GM12878 (cell line): Measurements from ENCODE around the gene NRBF2. TPM values are rescaled to one million over a fixed set of nuclear protein-coding genes. Genes with fewer than 3 reads are reported as not detected.

Experiments used
- ATAC-seq: fragments of 200-7000 bp; cut with Tn5 transposase; 3 replicates; pipeline ENCODE4 v1.9.1; 2020; ENCODE audit warnings: mild to moderate bottlenecking, moderate library complexity
- BruUV-seq: library from RNA; stranded (reverse); fragments of 400-500 nt; replicated peaks from 2 replicates; lab custom pipeline; 2021; lab: Mats Ljungman, UMichigan
- CTCF ChIA-PET: fragments of 300-600 bp; sonication (Branson Sonifier 250); formaldehyde crosslinking; extraction: SDS; loops from one replicate; lab custom pipeline; 2021; ENCODE audit warnings: inconsistent platforms; lab: Yijun Ruan, JAX
- POLR2A ChIA-PET: fragments of 350-600 bp; formaldehyde crosslinking; extraction: SDS; loops from one replicate; lab custom pipeline; 2021; ENCODE audit warnings: inconsistent platforms; lab: Charles Lee
- RAD21 ChIA-PET: fragments of 300-600 bp; sonication (Branson Sonifier 250); formaldehyde crosslinking; loops from one replicate; lab custom pipeline; 2023; ENCODE audit warnings: antibody characterized with exemption; ENCODE audit not compliant: unreplicated experiment; lab: Charles Lee
- SMC1A ChIA-PET: fragments of 300-600 bp; sonication (Branson Sonifier 250); formaldehyde crosslinking; loops from one replicate; lab custom pipeline; 2023; ENCODE audit not compliant: unreplicated experiment, uncharacterized antibody; lab: Charles Lee
- DNase-seq: peaks from one replicate; pipeline ENCODE4 v3.0.0-alpha.2; 2011; ENCODE audit warnings: low read depth, low spot score
- FAIRE-seq: peaks from 3 replicates; lab custom pipeline; 2011; peaks lifted over from hg19 to GRCh38; lab: Jason Lieb, UNC
- H2AFZ ChIP-seq: 2 replicates; pipeline ENCODE4 v1.6.0; 2011; ENCODE audit warnings: low read depth, low read length, control low read depth; ENCODE audit not compliant: control insufficient read depth
- H3K27ac ChIP-seq: 2 replicates; pipeline ENCODE4 v1.5.1; 2011; ENCODE audit warnings: control low read depth; ENCODE audit not compliant: control insufficient read depth, insufficient read depth
- H3K27me3 ChIP-seq, 2 experiments: replicated peaks in 1 of 2; 2 replicates each; pipeline versions ENCODE4 v1.6.0 to v1.6.1; 2011; ENCODE audit warnings: low read length in 1 of 2; ENCODE audit not compliant: control insufficient read depth in 2 of 2, insufficient read depth in 2 of 2
- H3K36me3 ChIP-seq, 2 experiments: 2 replicates each; pipeline ENCODE4 v1.5.1; 2011; ENCODE audit warnings: low read length in 1 of 2; ENCODE audit not compliant: control insufficient read depth in 2 of 2, insufficient read depth in 2 of 2
- H3K4me1 ChIP-seq: 2 replicates; pipeline ENCODE4 v1.6.1; 2011; ENCODE audit warnings: mild to moderate bottlenecking, low read length, moderate library complexity, mixed read lengths; ENCODE audit not compliant: control insufficient read depth, insufficient read depth
- H3K4me2 ChIP-seq: 2 replicates; pipeline ENCODE4 v1.6.0; 2011; ENCODE audit warnings: control low read depth; ENCODE audit not compliant: control insufficient read depth, insufficient read depth
- H3K4me3 ChIP-seq: fragments of 200-600 bp; sonication (generic); 2 replicates; pipeline ENCODE4 v1.5.1; 2016
- H3K79me2 ChIP-seq: 2 replicates; pipeline ENCODE4 v1.6.0; 2011; ENCODE audit warnings: low read length; ENCODE audit not compliant: control insufficient read depth, insufficient read depth
- H3K9ac ChIP-seq: 2 replicates; pipeline ENCODE4 v1.8.0; 2011; ENCODE audit warnings: low read length, control low read depth, mixed read lengths; ENCODE audit not compliant: control insufficient read depth, insufficient read depth
- H3K9me3 ChIP-seq: replicated peaks from 3 replicates; pipeline ENCODE4 v1.5.1; 2011; ENCODE audit warnings: mild to moderate bottlenecking, low read length; ENCODE audit not compliant: control insufficient read depth, insufficient read depth
- H4K20me1 ChIP-seq: 2 replicates; pipeline ENCODE4 v1.6.0; 2011; ENCODE audit not compliant: control insufficient read depth, insufficient read depth
- ATF7 ChIP-seq: fragments of 450-650 bp; IDR thresholded peaks from 2 replicates; pipeline ENCODE4 v1.6.1; 2016; ENCODE audit warnings: low read depth, mild to moderate bottlenecking
- BHLHE40 ChIP-seq, 2 experiments: fragments of 450-650 bp in 1 of 2; IDR thresholded peaks; 2 replicates each; pipeline ENCODE4 v1.6.1; 2011 to 2017; ENCODE audit warnings: low read depth in 2 of 2, borderline replicate concordance in 1 of 2, improper control_type of control experiment in 1 of 2, low read length in 1 of 2, mild to moderate bottlenecking in 1 of 2
- BMI1 ChIP-seq: fragments of 450-650 bp; IDR thresholded peaks from 2 replicates; pipeline ENCODE4 v1.6.1; 2016; ENCODE audit warnings: mild to moderate bottlenecking, moderate library complexity, borderline replicate concordance
- BRCA1 ChIP-seq: IDR thresholded peaks from 2 replicates; pipeline ENCODE4 v1.6.1; 2011; ENCODE audit warnings: low read depth, low read length, improper control_type of control experiment
- CEBPZ ChIP-seq: fragments of 150-350 bp; IDR thresholded peaks from 2 replicates; pipeline ENCODE4 v1.6.1; 2016; ENCODE audit warnings: low read depth, low read length
- EED ChIP-seq: sonication (generic); IDR thresholded peaks from 2 replicates; pipeline ENCODE4 v1.6.1; 2016; ENCODE audit warnings: antibody characterized with exemption, low read depth
- FOS ChIP-seq: IDR thresholded peaks from 3 replicates; pipeline ENCODE4 v1.6.1; 2011; ENCODE audit warnings: borderline replicate concordance; ENCODE audit not compliant: insufficient read length; ENCODE audit errors: extremely low read depth
- GABPA ChIP-seq: IDR thresholded peaks from 2 replicates; pipeline ENCODE4 v1.6.1; 2014; ENCODE audit warnings: antibody characterized with exemption, low read depth, mild to moderate bottlenecking, inconsistent platforms
- HDGF ChIP-seq: fragments of 450-650 bp; IDR thresholded peaks from 2 replicates; pipeline ENCODE4 v1.6.1; 2016; ENCODE audit warnings: antibody characterized with exemption
- IKZF1 ChIP-seq: fragments of 450-650 bp; conservative IDR thresholded peaks from 2 replicates; pipeline ENCODE4 v1.6.1; 2017; ENCODE audit warnings: antibody characterized with exemption, mild to moderate bottlenecking
- IKZF2 ChIP-seq, 2 experiments: fragments of 450-650 bp; IDR thresholded peaks; 2 replicates each; pipeline ENCODE4 v1.6.1; 2017; ENCODE audit warnings: mild to moderate bottlenecking in 2 of 2, moderate library complexity in 2 of 2
- KAT2A ChIP-seq: conservative IDR thresholded peaks from 2 replicates; pipeline ENCODE4 v1.6.1; 2011; ENCODE audit warnings: low read depth, low read length; ENCODE audit not compliant: control insufficient read depth
- MEF2B ChIP-seq: fragments of 450-650 bp; IDR thresholded peaks from 2 replicates; pipeline ENCODE4 v1.6.1; 2018; ENCODE audit warnings: mild to moderate bottlenecking, moderate library complexity; ENCODE audit not compliant: partially characterized antibody, poor library complexity, severe bottlenecking
- MTA2 ChIP-seq: fragments of 450-650 bp; IDR thresholded peaks from 2 replicates; pipeline ENCODE4 v1.6.1; 2016; ENCODE audit warnings: low read depth, mild to moderate bottlenecking, moderate library complexity
- NBN ChIP-seq: fragments of 450-650 bp; IDR thresholded peaks from 2 replicates; pipeline ENCODE4 v1.6.1; 2016
- NFYA ChIP-seq: IDR thresholded peaks from 2 replicates; pipeline ENCODE4 v1.6.1; 2011; ENCODE audit warnings: low read depth, mild to moderate bottlenecking, low read length, improper control_type of control experiment, borderline replicate concordance
- POLR2A ChIP-seq: IDR thresholded peaks from 2 replicates; pipeline ENCODE4 v1.6.1; 2011; ENCODE audit warnings: low read depth, mild to moderate bottlenecking, low read length
- POLR2AphosphoS5 ChIP-seq: IDR thresholded peaks from 2 replicates; pipeline ENCODE4 v1.6.1; 2011; ENCODE audit warnings: mild to moderate bottlenecking, low read length, inconsistent platforms
- SMC3 ChIP-seq: IDR thresholded peaks from 2 replicates; pipeline ENCODE4 v1.6.1; 2011; ENCODE audit warnings: low read length, improper control_type of control experiment, borderline replicate concordance
- in situ Hi-C: fragments of 300-500 bp; cut with MboI; formaldehyde crosslinking; loops from 9 replicates; pipeline ENCODE4 v1.14.3; 2018; ENCODE audit warnings: mixed read lengths
- intact Hi-C: fragments of 100-400 bp; cut with micrococcal nuclease; formaldehyde crosslinking; loops from one replicate; pipeline ENCODE4 v1.14.2; 2022; ENCODE audit not compliant: unreplicated experiment
- polyA plus RNA-seq, 11 experiments: library from polyadenylated mRNA; depleted of rRNA in 4 of 11; unstranded in 6 of 11; stranded (reverse) in 5 of 11; fragments of >200 nt; fragmentation: Nextera tagmentation in 4 of 11; fragmentation: Illumina TruSeq in 1 of 11; extraction: Ambion mirVana in 4 of 11; extraction: Trizol in 1 of 11; gene quantifications; 1 replicate in 1 of 11; 2 replicates in 10 of 11; pipeline versions ENCODE4 v1.2.1 to v1.2.3, GENCODE V29; 2011 to 2016; ENCODE audit warnings: inconsistent platforms in 2 of 11, missing spikeins in 2 of 11, low read depth in 1 of 11
- total RNA-seq, 4 experiments: library from RNA; depleted of rRNA in 3 of 4; stranded (reverse); fragments of >200 nt in 3 of 4; fragmentation: Illumina TruSeq in 1 of 4; extraction: Trizol in 1 of 4; gene quantifications; 2 replicates each; pipeline versions ENCODE4 v1.2.1 to v1.2.3, GENCODE V29; 2013 to 2021

NRBF2 gene
- total and polyA plus RNA-seq, 10 of the 15 experiments (the other 5 are each of a cell fraction or from before 2014, with no cell fraction given) = 17.8 to 39.8 (median 27.7) TPM

GRCh38 chr10:63119041-63119440 is 14.1 kb upstream of the NRBF2 start:
- H3K4me1 ChIP-seq = no peaks in the 10 kb centered on the region
- SMC1A ChIA-PET = interaction anchor here (1.2 kb wide), 1 partner anchor 39 kb away, joined by 3 read pairs; no protein-coding TSS in a partner anchor
- H4K20me1 ChIP-seq = no peaks in the 10 kb centered on the region
- no peak overlapping the region for H2AFZ ChIP-seq
- intact Hi-C loops (no loop called here), in situ Hi-C loops (no loop called here)
- no peaks in the 10 kb centered on the region for H3K36me3 ChIP-seq
- H3K27me3 ChIP-seq = no peaks in the 10 kb centered on the region
- no peak for DNase-seq
- POLR2A ChIA-PET = interaction anchor here (1.1 kb wide), 1 partner anchor 15 kb away, joined by 6 read pairs; no protein-coding TSS in a partner anchor
- no TSS peak for BruUV-seq
- no peak for FAIRE-seq
- ATAC-seq = no peak
- H3K79me2 ChIP-seq = no peaks in the 10 kb centered on the region
- RAD21 ChIA-PET = no interaction called here
- H3K9me3 ChIP-seq = no peaks in the 10 kb centered on the region; the same call in 2 of the 3 replicates
- no peak overlapping the region for H3K4me3 ChIP-seq
- no peak for TF ChIP-seq HDGF
- TF ChIP-seq MEF2B = no peak
- no peak for TF ChIP-seq NFYA
- TF ChIP-seq ATF7 = no peak
- CTCF ChIA-PET = no interaction called here
- no peak overlapping the region for H3K9ac ChIP-seq
- no peak overlapping the region for H3K27ac ChIP-seq
- H3K4me2 ChIP-seq = no peak overlapping the region

- CTCF ChIA-PET = interaction anchor here (0.6 kb wide), 1 partner anchor 21 kb away, joined by 3 read pairs; no protein-coding TSS in a partner anchor
- TF ChIP-seq CEBPZ (no peak), SMC3 (no peak), BHLHE40 (IDR thresholded peaks at IDR 0.05; ENCODE audit: borderline replicate concordance in 1 of 2, low read depth in 2 of 2, low read length in 1 of 2) (no peak), POLR2A (no peak), MTA2 (no peak), KAT2A (no peak), IKZF1 (no peak), BRCA1 (no peak), POLR2AphosphoS5 (no peak), EED (no peak), BMI1 (no peak), FOS (no peak), IKZF2 (IDR thresholded peaks at IDR 0.05) (no peak), NBN (no peak), GABPA (no peak)
Observed at GRCh38 chr10:63120554-63120953, 12.6 kb upstream of the NRBF2 start.

More at GRCh38 chr10:63120554-63120953, 12.6 kb upstream of the NRBF2 start:
- Histone ChIP-seq H3K27ac (no peak overlapping the region), H3K27me3 (no peaks in the 10 kb centered on the region), H3K36me3 (no peaks in the 10 kb centered on the region), H3K9ac (no peak overlapping the region), H3K9me3 (no peaks in the 10 kb centered on the region; the same call in 2 of the 3 replicates), H3K4me2 (no peak overlapping the region), H4K20me1 (no peaks in the 10 kb centered on the region), H2AFZ (no peak overlapping the region), H3K79me2 (no peaks in the 10 kb centered on the region), H3K4me3 (no peak overlapping the region), H3K4me1 (no peaks in the 10 kb centered on the region)
- ChIA-PET SMC1A (no interaction called here), POLR2A (no interaction called here), RAD21 (no interaction called here)
- ATAC-seq = no peak
- no TSS peak for BruUV-seq
- no peak for FAIRE-seq
- intact Hi-C loops (no loop called here), in situ Hi-C loops (no loop called here)
- no peak for DNase-seq
